ENCODE results near the gene ZNF311. TPM values are rescaled to one million over a fixed set of nuclear protein-coding genes. Genes with fewer than 3 reads are reported as not detected.
"Not testable (repeated sequence)": the region's sequence is repeated elsewhere in the genome, so short reads cannot be mapped to it uniquely, and the experiment has no call there.

The ZNF311 gene
- polyA plus RNA-seq, 2 of the 4 experiments (the other 2 are of a cell fraction): 0.27 to 0.74 TPM

- CTCF ChIA-PET: interaction anchor here (2.4 kb wide), 1 partner anchor 42 kb away, joined by 6 read pairs; no protein-coding TSS in a partner anchor
- no peak for ATAC-seq
- POLR2A ChIA-PET: interaction anchor here (0.7 kb wide), 1 partner anchor 11 kb away, joined by 3 read pairs; no protein-coding TSS in a partner anchor
Measured at GRCh38 chr6:28974505-28974904, 30.6 kb downstream of the ZNF311 start.

GRCh38 chr6:28970056-28970455 lies 35.1 kb downstream of the ZNF311 start:
- ATAC-seq; H3K27ac ChIP-seq; DNase-seq (ENCODE audit: low read depth in 1 of 2, low spot score in 1 of 2); CTCF ChIA-PET; H3K4me1 ChIP-seq; H3K4me2 ChIP-seq; FAIRE-seq; POLR2A ChIA-PET; H3K9me3 ChIP-seq; H3K4me3 ChIP-seq: not testable (repeated sequence)
- 59% methylated on average over 9 of the region's 21 CpGs for WGBS (ENCODE audit: missing lambda C conversion rate)

More at GRCh38 chr6:28974505-28974904, 30.6 kb downstream of the ZNF311 start:
- Histone ChIP-seq H3K4me3 (no peak overlapping the region), H3K4me1 (no peaks in the 10 kb centered on the region), H3K27ac (no peak overlapping the region), H3K9me3 (no peaks in the 10 kb centered on the region), H3K4me2 (no peak overlapping the region)
- TF ChIP-seq ATOH8 (CRISPR knock-in tag; IDR thresholded peaks at IDR 0.05; ENCODE audit: low read depth): no peak
- no peak for TF ChIP-seq GATA3 (IDR thresholded peaks at IDR 0.05; ENCODE audit: borderline replicate concordance)
- TF ChIP-seq NPAS2 (CRISPR knock-in tag; IDR thresholded peaks at IDR 0.05; ENCODE audit: borderline replicate concordance): no peak
- no peak for TF ChIP-seq RNF2 (IDR thresholded peaks at IDR 0.05; ENCODE audit: borderline replicate concordance, low read depth)
- TF ChIP-seq RCOR1 (IDR thresholded peaks at IDR 0.05; ENCODE audit: low read depth, low read length): no peak
- TF ChIP-seq POLR2A (IDR thresholded peaks at IDR 0.05; ENCODE audit: low read length): no peak
- no peak for TF ChIP-seq CEBPB (IDR thresholded peaks at IDR 0.05)
- TF ChIP-seq NFE2L2 (conservative IDR thresholded peaks at IDR 0.05; ENCODE audit: low read length): no peak
- no peak for TF ChIP-seq FOSL2 (IDR thresholded peaks at IDR 0.05)
- no peak for TF ChIP-seq FOSL2 (CRISPR knock-in tag; IDR thresholded peaks at IDR 0.05)
- TF ChIP-seq E2F6 (IDR thresholded peaks at IDR 0.05; ENCODE audit: borderline replicate concordance, low read depth): no peak
- TF ChIP-seq HOXB5 (CRISPR knock-in tag; IDR thresholded peaks at IDR 0.05): no peak
- TF ChIP-seq HDAC2 (IDR thresholded peaks at IDR 0.05): no peak
- TF ChIP-seq BHLHE40 (IDR thresholded peaks at IDR 0.05; ENCODE audit: low read depth, low read length): no peak
- TF ChIP-seq JUNB (IDR thresholded peaks at IDR 0.05): no peak
- no peak for TF ChIP-seq MAZ (IDR thresholded peaks at IDR 0.05; ENCODE audit: borderline replicate concordance, low read depth, low read length)
- TF ChIP-seq EHF (CRISPR knock-in tag; IDR thresholded peaks at IDR 0.05): no peak
- no peak for TF ChIP-seq CHD4 (IDR thresholded peaks at IDR 0.05; ENCODE audit: borderline replicate concordance)
- TF ChIP-seq PHF8 (IDR thresholded peaks at IDR 0.05; ENCODE audit: borderline replicate concordance, low read depth): no peak
- TF ChIP-seq HOXA7 (CRISPR knock-in tag; IDR thresholded peaks at IDR 0.05): no peak
- no peak for TF ChIP-seq HEYL (CRISPR knock-in tag; IDR thresholded peaks at IDR 0.05)
- FAIRE-seq: no peak
- no peak for DNase-seq (ENCODE audit: low read depth in 1 of 2, low spot score in 1 of 2)
- 100% methylated on average over 1 of the region's 1 CpG for WGBS (ENCODE audit: missing lambda C conversion rate)

GRCh38 chr6:28969129-28969528 lies 36.0 kb downstream of the ZNF311 start:
- Histone ChIP-seq H3K9me3 (peaks cover 6% of the 10 kb centered on the region; the same call in 1 of the 3 replicates), H3K4me2 (no peak overlapping the region), H3K4me3 (no peak overlapping the region), H3K4me1 (no peaks in the 10 kb centered on the region), H3K27ac (no peak overlapping the region)
- WGBS (ENCODE audit: missing lambda C conversion rate): 80% methylated on average over 9 of the region's 15 CpGs
- ChIA-PET CTCF (no interaction called here), POLR2A (no interaction called here)
- ATAC-seq: no peak
- no peak for DNase-seq (ENCODE audit: low read depth in 1 of 2, low spot score in 1 of 2)
- FAIRE-seq: no peak
- no peak for TF ChIP-seq ESRRA (IDR thresholded peaks at IDR 0.05; ENCODE audit: borderline replicate concordance, low read length)
- TF ChIP-seq HOXB5 (CRISPR knock-in tag; IDR thresholded peaks at IDR 0.05): no peak

GRCh38 chr6:28968476-28968875 lies 36.6 kb downstream of the ZNF311 start:
- no peak for ATAC-seq
- H3K4me3 ChIP-seq: no peak overlapping the region
- no peak for DNase-seq (ENCODE audit: low read depth in 1 of 2, low spot score in 1 of 2)
- peaks cover 6% of the 10 kb centered on the region; the same call in 1 of the 3 replicates for H3K9me3 ChIP-seq
- CTCF ChIA-PET: interaction anchor here (0.7 kb wide), 1 partner anchor 13 kb away, joined by 3 read pairs; no protein-coding TSS in a partner anchor
- POLR2A ChIA-PET: no interaction called here
- H3K4me2 ChIP-seq: no peak overlapping the region
- H3K4me1 ChIP-seq: no peaks in the 10 kb centered on the region
- no peak for FAIRE-seq
- no peak overlapping the region for H3K27ac ChIP-seq
- WGBS (ENCODE audit: missing lambda C conversion rate): 34% methylated on average over 4 of the region's 4 CpGs
- TF ChIP-seq TP53 (CRISPR knock-in tag; IDR thresholded peaks at IDR 0.05) (no peak), CBX2 (IDR thresholded peaks at IDR 0.05; ENCODE audit: borderline replicate concordance, low read depth) (no peak), EHF (CRISPR knock-in tag; IDR thresholded peaks at IDR 0.05) (no peak), RFX5 (IDR thresholded peaks at IDR 0.05) (no peak), GATA3 (IDR thresholded peaks at IDR 0.05; ENCODE audit: borderline replicate concordance) (no peak), CTCF (IDR thresholded peaks at IDR 0.05) (no peak), RAD21 (conservative IDR thresholded peaks at IDR 0.05 in 1 of 2, IDR thresholded peaks at IDR 0.05 in 1 of 2) (no peak), CEBPB (IDR thresholded peaks at IDR 0.05) (no peak), HOXB13 (CRISPR knock-in tag; IDR thresholded peaks at IDR 0.05; ENCODE audit: low read depth) (no peak), KDM1A (IDR thresholded peaks at IDR 0.05; ENCODE audit: low read depth) (no peak), SMC3 (IDR thresholded peaks at IDR 0.05) (no peak), ZC3H11A (IDR thresholded peaks at IDR 0.05) (no peak), RCOR1 (IDR thresholded peaks at IDR 0.05; ENCODE audit: low read depth, low read length) (no peak), HOXB5 (CRISPR knock-in tag; IDR thresholded peaks at IDR 0.05) (no peak), ESRRA (IDR thresholded peaks at IDR 0.05; ENCODE audit: borderline replicate concordance, low read length) (no peak)
